Superior temporal gyrus (tissue), 1 donor: Measurements from ENCODE around the gene ALX4.

Experiments used
- DNase-seq: peaks from one replicate; pipeline ENCODE4 v3.0.0-alpha.2; 2016; ENCODE audit errors: extremely low spot score

ALX4 gene

GRCh38 chr11:44309478-44310205 lies at the start of gene ALX4:
Gene ALX4 (minus strand): TSS chr11:44310139. CDS start chr11:44310062, 77 bp downstream.
- DNase-seq = no peak

GRCh38 chr11:44359162-44359561 lies 49.2 kb upstream of the ALX4 start:
- DNase-seq = no peak

- DNase-seq = no peak
These were observed 48.8 kb upstream of the ALX4 start for GRCh38 chr11:44358713-44359112.

GRCh38 chr11:44357711-44358110 lies 47.8 kb upstream of the ALX4 start:
- no peak for DNase-seq

GRCh38 chr11:44356351-44356750 lies 46.4 kb upstream of the ALX4 start:
- no peak for DNase-seq

DNA sequence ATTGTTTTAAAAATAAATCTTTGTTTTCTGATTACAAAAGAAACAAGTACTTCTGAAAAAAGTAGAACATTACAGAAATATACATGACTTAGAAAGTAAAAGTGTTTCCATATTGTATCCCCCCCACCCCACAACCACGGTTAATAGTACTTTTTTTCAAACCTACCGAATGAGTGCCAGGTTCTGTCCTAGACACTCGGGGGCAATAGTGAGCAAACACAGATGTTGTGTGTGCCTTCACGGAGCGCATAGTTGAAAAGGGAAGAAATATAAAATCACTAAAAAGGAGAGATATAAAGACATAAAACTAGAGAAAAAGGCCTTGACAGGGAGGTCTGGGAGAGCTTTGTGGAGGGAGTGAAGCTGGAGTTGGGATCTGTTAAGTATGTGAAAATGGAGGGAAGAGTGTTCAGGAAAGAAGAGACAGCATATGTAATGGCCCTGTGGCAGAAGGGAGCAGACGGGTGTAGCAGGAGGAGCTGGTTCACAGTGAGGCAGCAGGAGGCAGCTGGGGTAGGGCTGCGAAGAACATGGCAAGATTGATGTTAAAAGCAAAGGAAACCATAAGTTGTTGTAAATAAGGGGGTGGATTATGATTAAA lies 42.1 kb upstream of the ALX4 start:
- no peak for DNase-seq

- DNase-seq = no peak
These were observed 41.2 kb upstream of the ALX4 start for GRCh38 chr11:44351006-44351660.

- DNase-seq = no peak
These were observed 39.4 kb upstream of the ALX4 start for GRCh38 chr11:44349328-44349727.

- DNase-seq = no peak
These were observed 38.8 kb upstream of the ALX4 start for GRCh38 chr11:44348721-44349120.

DNA sequence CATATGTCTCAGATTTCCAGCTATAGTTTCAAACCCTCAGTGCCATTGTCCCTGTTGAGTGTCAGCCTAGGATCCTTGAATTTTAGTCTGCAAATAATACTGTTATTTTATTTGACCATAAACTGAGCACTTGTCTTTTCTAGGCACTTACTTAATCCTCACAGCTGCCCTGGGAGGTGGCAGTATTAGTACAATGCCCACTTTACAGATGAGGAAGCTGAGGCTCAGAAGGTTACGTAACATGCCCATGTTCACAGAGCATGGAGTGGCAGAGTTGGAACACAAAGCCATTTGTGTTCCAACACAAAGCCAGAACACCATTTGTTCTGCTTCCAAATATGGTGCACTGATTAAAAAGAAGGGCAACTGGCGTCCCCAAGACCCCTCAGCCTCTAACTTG lies 38.2 kb upstream of the ALX4 start:
- DNase-seq = no peak

DNA sequence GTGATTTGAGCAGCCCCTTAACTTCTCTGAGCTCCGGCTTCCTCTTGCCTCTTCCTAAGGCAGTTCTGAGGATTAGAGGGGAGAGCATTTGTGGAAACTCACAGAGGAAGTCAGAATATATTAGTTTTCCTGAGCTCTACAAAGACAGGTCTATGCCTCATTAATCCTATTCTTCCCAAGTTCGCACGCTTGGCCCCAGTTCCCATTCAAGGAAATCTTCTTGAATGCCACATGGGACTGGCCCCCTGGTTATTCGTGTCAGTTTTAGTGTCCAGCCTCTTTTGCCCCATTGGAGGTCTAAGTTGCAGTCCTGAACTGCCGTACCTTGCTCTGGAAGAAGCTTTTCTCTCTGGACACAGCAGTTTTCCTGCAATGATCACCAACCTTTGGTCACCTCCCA lies 37.6 kb upstream of the ALX4 start:
- no peak for DNase-seq

DNA sequence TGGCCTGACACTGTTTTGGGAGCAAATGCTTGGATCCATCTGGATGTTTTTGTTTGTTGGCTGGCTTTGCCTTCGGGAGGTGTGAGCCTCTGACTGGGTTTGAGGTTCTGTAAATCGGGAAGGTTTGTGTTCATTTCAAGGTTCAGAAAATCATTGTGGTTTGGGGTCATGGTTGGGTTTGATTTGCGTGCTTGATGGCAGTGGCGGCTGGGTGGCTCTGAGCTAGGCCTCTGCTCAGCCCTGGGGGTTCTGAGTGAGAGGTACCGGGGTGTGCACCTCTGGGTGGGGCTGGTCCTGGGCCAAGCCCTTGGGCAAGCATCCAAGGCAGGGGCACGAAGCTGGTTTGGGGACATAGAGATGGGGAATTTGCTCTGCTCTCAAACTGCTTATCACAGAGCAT lies 37.0 kb upstream of the ALX4 start:
- DNase-seq = no peak

DNA sequence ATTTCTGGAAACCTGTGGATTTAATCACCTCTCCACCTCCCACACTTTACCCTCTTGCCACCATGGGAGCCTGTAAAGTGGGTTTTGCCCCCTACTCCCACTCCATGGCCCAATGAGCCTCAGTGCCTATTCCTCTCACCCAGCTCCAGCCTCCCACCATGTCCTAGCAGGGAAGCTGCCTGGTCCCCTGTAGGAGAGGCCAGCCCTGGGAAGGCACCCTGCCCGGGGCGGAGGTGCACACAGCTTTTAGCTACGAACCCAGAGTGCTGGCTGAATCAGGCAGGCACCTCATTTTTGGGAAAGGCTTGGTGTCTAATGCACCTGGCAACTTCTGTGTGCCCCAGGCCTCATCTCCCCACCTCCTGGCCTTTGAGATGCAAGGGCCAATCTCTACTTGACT lies 35.8 kb upstream of the ALX4 start:
- DNase-seq = no peak

GRCh38 chr11:44344921-44345320 lies 35.0 kb upstream of the ALX4 start:
- DNase-seq = no peak

DNA sequence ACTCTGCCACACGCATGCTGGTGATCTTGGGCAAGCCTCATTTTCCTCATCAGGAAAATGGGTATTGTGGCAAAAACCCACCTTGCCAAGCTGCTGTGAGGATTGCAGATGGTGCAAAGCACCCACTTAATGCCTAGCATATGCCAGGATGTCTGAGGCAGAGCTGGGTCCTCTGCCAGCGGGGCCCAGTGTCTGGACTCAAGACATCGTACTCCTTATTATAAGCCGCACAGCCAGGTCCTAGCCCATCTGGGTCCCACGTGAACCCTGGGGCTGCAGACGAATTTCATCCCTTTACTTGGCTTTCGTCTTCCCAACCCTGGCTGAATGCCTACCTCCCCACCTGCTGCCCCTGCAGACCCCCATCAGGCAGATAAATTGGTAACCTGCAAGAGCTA lies 34.5 kb upstream of the ALX4 start:
- no peak for DNase-seq

DNA sequence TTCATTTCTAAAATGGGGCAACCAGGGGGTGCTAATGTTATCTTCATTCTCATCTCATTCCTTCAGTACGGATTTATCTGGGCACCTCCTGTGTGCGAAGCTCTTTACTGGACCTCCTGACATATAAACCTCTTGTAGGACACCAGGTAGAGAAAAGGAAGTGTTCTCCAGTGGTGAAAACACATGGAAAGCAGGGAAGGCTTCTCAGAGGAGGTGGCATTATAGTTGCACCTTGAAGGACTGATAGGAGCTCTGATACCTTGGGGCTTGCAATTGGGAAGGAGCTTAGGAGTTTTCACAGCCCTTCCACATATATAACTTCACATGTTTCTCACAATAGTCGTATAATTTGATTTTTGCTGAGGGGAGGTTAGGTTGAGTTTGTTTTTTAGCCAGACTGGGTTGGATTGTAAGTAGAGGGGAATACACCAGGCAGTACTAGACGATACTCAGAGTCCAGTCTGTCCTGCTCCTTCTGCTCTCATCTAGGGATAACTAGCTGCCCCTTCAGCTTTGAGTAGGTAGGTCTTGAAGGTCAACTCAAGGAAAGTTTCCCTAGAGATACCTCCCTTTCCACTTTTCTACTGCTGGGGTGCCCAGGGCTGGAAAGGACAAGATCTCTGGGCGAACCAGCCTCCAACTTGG lies 34.0 kb upstream of the ALX4 start:
- DNase-seq = no peak

DNA sequence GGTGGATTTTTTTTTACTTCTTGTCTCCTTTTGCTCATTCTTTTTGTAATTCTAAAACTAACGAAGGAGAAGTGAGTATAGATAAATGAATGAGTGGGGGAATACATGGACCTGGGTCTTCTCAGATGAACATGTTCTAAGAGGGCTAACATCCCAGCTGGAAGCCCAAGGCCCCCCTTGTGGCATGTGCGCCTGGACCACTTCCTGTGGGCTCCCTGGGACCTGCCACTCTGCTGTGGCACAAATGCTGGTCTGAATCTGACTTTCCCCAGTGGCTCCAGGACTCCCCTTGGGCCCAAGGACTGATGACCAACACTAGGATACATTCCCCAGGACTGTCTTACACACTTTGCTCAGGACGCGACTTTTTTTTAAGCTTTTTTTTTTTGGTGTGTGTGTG lies 32.7 kb upstream of the ALX4 start:
- DNase-seq = no peak

- no peak for DNase-seq
These were observed 30.7 kb upstream of the ALX4 start for GRCh38 chr11:44340656-44341055.

- DNase-seq = no peak
These were observed 29.6 kb upstream of the ALX4 start for GRCh38 chr11:44339530-44339883.

DNA sequence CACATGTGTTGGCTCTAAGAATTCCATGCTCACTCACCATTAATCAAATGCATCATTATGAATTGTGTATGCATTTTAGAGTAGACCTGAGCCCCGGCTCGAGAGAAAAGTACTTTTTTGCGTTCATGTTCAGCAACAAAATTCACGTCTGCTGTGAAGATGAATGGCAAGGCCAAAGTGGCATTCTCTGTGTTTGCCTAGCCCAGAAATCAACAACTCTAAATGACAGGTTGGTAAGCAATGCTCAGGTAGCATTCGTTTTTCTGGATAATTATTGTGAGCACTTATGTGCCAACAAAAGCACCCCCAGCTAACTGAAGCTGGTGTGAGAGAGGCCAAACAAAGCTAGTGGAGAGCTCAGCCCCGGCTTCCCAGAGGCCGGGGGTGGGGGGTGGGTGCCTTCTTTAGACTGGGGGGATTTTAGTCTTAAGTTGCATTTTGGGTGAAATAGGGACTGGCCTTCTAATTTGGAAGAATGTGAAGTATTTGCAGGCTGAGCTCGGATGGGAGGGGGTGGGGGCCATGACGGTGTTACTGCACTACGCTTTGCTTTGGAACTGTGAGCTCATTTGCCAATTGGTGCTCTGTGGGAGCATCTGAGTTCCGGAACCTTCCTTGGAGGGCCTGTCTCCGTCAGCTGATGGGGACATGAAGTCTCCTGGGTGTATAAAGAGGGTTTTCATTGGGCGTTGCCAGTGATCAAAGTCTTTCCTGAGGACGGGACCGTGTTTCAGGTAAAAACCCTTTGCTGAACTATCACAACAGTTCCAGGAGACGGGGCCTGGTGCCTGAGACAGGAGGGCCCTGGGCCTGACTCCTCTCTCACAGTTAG lies 29.0 kb upstream of the ALX4 start:
- DNase-seq = no peak

DNA sequence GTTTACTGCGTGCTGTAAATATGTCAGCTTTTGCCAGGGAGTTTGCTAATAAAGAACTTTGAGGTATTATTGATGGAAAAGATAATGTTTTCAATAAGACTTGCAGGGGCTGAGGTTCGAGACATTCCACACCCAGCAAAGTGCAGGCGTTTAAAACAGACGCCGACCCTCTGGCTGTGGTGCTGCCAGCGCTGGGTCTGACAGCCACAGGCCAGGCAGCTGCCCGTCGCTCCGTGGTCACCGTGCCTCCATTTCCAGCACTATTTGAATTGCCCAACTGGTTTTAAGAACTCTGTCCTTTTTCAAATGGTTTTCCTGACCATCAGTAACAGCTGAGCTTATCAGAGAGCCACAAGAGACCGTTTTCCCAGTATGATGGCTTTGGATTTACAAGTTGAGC lies 28.1 kb upstream of the ALX4 start:
- DNase-seq = no peak

- DNase-seq = no peak
These were observed 26.0 kb upstream of the ALX4 start for GRCh38 chr11:44335919-44336318.
